Ishikawa (cell line): ENCODE results near the gene MCF2L2.

Experiments used
- CEBPB ChIP-seq: IDR thresholded peaks from 2 replicates; pipeline ENCODE4 v1.6.1; 2012
- CREB1 ChIP-seq: IDR thresholded peaks from 2 replicates; pipeline ENCODE4 v1.6.1; 2012; ENCODE audit warnings: low read depth
- EGR1 ChIP-seq: IDR thresholded peaks from 2 replicates; pipeline ENCODE4 v1.6.1; 2012
- EP300 ChIP-seq: IDR thresholded peaks from 2 replicates; pipeline ENCODE4 v1.6.1; 2012; ENCODE audit warnings: borderline replicate concordance
- FOXM1 ChIP-seq: IDR thresholded peaks from 2 replicates; pipeline ENCODE4 v1.6.1; 2012; ENCODE audit warnings: low read depth, borderline replicate concordance
- MAX ChIP-seq: IDR thresholded peaks from 2 replicates; pipeline ENCODE4 v1.6.1; 2012
- NFIC ChIP-seq: IDR thresholded peaks from 2 replicates; pipeline ENCODE4 v1.6.1; 2012
- RAD21 ChIP-seq: IDR thresholded peaks from 2 replicates; pipeline ENCODE4 v1.6.1; 2012; ENCODE audit warnings: low read depth
- TAF1 ChIP-seq: IDR thresholded peaks from 2 replicates; pipeline ENCODE4 v1.6.1; 2012; ENCODE audit warnings: low read depth, mild to moderate bottlenecking
- TCF12 ChIP-seq: IDR thresholded peaks from 2 replicates; pipeline ENCODE4 v1.6.1; 2012; ENCODE audit warnings: low read depth
- TEAD4 ChIP-seq: IDR thresholded peaks from 2 replicates; pipeline ENCODE4 v1.6.1; 2012
- YY1 ChIP-seq: IDR thresholded peaks from 2 replicates; pipeline ENCODE4 v1.6.1; 2012; ENCODE audit warnings: low read depth
- ZBTB7A ChIP-seq: IDR thresholded peaks from 2 replicates; pipeline ENCODE4 v1.6.1; 2012; ENCODE audit warnings: low read depth
- TF ChIP-seq, protein P1 (sequence below): IDR thresholded peaks from 2 replicates; pipeline ENCODE4 v1.6.1; 2012; ENCODE audit warnings: low read depth, mild to moderate bottlenecking
- TF ChIP-seq, protein P2 (sequence below): IDR thresholded peaks from 2 replicates; pipeline ENCODE4 v1.6.1; 2012

Gene MCF2L2

GRCh38 chr3:183210341-183210740 lies 218.1 kb downstream of the MCF2L2 start:
- TF ChIP-seq NFIC: no peak
- TF ChIP-seq, protein P1, sequence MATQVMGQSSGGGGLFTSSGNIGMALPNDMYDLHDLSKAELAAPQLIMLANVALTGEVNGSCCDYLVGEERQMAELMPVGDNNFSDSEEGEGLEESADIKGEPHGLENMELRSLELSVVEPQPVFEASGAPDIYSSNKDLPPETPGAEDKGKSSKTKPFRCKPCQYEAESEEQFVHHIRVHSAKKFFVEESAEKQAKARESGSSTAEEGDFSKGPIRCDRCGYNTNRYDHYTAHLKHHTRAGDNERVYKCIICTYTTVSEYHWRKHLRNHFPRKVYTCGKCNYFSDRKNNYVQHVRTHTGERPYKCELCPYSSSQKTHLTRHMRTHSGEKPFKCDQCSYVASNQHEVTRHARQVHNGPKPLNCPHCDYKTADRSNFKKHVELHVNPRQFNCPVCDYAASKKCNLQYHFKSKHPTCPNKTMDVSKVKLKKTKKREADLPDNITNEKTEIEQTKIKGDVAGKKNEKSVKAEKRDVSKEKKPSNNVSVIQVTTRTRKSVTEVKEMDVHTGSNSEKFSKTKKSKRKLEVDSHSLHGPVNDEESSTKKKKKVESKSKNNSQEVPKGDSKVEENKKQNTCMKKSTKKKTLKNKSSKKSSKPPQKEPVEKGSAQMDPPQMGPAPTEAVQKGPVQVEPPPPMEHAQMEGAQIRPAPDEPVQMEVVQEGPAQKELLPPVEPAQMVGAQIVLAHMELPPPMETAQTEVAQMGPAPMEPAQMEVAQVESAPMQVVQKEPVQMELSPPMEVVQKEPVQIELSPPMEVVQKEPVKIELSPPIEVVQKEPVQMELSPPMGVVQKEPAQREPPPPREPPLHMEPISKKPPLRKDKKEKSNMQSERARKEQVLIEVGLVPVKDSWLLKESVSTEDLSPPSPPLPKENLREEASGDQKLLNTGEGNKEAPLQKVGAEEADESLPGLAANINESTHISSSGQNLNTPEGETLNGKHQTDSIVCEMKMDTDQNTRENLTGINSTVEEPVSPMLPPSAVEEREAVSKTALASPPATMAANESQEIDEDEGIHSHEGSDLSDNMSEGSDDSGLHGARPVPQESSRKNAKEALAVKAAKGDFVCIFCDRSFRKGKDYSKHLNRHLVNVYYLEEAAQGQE: no peak
- TF ChIP-seq RAD21: no peak
- TF ChIP-seq YY1: no peak
- no peak for TF ChIP-seq CEBPB
- TF ChIP-seq EP300: no peak
- no peak for TF ChIP-seq TAF1
- no peak for TF ChIP-seq TEAD4
- TF ChIP-seq MAX: no peak
- TF ChIP-seq FOXM1: no peak
- no peak for TF ChIP-seq EGR1
- no peak for TF ChIP-seq CREB1

- no peak for TF ChIP-seq MAX
- TF ChIP-seq CREB1: no peak
- TF ChIP-seq FOXM1: no peak
Observed at GRCh38 chr3:183208800-183209199, 219.6 kb downstream of the MCF2L2 start.

GRCh38 chr3:183208260-183208659 lies 220.2 kb downstream of the MCF2L2 start:
- TF ChIP-seq, protein P2, sequence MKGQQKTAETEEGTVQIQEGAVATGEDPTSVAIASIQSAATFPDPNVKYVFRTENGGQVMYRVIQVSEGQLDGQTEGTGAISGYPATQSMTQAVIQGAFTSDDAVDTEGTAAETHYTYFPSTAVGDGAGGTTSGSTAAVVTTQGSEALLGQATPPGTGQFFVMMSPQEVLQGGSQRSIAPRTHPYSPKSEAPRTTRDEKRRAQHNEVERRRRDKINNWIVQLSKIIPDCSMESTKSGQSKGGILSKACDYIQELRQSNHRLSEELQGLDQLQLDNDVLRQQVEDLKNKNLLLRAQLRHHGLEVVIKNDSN: no peak

GRCh38 chr3:183203670-183204069 lies 224.7 kb downstream of the MCF2L2 start:
- TF ChIP-seq, protein P1: no peak
- TF ChIP-seq CEBPB (no peak), RAD21 (no peak), TAF1 (no peak), FOXM1 (no peak), TCF12 (no peak)

DNA sequence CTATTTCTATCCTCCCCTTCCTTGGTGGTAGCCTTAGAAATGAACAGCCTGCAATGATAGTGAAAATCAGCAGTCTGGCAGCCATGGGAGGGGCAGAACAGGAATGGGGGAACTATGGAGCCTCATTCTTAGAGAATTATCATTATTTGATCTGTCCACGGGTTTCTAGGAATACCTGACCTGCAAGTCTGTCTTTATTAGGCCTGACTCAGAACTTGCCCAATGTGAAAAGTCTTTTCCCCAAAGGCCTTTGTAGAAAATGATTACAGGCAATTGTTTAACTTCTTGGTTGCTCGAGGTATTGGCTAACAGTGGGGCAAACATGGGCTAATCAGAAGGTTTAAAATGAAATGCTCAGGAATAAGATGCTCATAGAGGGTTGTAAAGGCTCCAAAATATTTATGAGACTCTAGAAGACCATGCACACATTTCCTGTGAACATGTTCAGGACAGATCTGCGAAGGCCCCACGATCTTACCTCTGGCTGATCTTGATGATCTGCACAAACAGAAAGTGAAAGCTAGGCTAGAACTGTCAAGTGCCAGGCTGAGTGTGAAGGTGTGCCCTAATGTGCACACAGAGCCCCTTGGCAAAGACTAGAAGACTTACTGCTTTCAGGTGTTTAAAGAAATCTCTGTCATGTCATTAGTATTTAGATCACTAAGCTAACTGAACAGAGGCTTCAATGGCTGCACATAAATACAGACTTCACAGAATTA lies 226.3 kb downstream of the MCF2L2 start:
- no peak for TF ChIP-seq RAD21
- TF ChIP-seq TEAD4: no peak
- TF ChIP-seq, protein P2: no peak
- TF ChIP-seq FOXM1: no peak
- TF ChIP-seq EGR1: no peak
- TF ChIP-seq NFIC: no peak
- no peak for TF ChIP-seq MAX
- TF ChIP-seq YY1: no peak
- TF ChIP-seq EP300: no peak
- no peak for TF ChIP-seq CEBPB
- TF ChIP-seq ZBTB7A: no peak
- no peak for TF ChIP-seq CREB1
- TF ChIP-seq TCF12: no peak
- TF ChIP-seq, protein P1: no peak
- TF ChIP-seq TAF1: no peak
